B cell (primary cell): ENCODE data around the gene KIF17.

Source experiments
- CTCF ChIP-seq: fragments of 200-600 bp; IDR thresholded peaks from one replicate; pipeline ENCODE4 v1.8.0; 2022; ENCODE audit warnings: antibody characterized with exemption, mild to moderate bottlenecking
- EZH2 ChIP-seq: IDR thresholded peaks from 2 replicates; pipeline ENCODE4 v1.6.1; 2012; ENCODE audit warnings: borderline replicate concordance, low read depth, mild to moderate bottlenecking, moderate library complexity, low read length; ENCODE audit not compliant: insufficient read depth, poor library complexity, severe bottlenecking

- no peak for TF ChIP-seq CTCF
- TF ChIP-seq EZH2: no peak
Observed at GRCh38 chr1:20615946-20616846, 101.6 kb downstream of the KIF17 start.
